NCI-H128 (cell line): ENCODE measurements around the gene TAAR9.

ENCODE experiments used
- DNase-seq: peaks from one replicate; lab custom pipeline; 2025; ENCODE audit not compliant: unreplicated experiment; lab: John Stamatoyannopoulos, UW

Gene TAAR9

DNA sequence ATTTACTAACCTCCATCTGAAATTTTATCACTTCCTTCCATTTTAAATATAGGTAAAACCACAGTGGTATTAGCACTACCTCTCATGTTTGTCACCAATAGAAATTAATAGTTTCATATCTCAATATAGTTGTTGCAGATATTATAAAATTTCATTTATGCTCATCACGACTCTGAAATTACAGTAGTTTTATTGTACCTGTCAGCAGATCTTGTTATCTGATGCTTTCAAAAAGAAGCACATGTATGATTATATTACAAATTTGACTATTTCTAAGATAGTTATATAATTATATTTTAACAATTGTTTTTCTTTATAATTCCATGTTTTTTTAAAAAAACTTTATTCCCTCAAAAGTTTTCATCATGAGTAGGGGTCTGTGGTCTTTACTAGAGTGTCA, 46.6 kb downstream of the TAAR9 start:
- no peak for DNase-seq

DNA sequence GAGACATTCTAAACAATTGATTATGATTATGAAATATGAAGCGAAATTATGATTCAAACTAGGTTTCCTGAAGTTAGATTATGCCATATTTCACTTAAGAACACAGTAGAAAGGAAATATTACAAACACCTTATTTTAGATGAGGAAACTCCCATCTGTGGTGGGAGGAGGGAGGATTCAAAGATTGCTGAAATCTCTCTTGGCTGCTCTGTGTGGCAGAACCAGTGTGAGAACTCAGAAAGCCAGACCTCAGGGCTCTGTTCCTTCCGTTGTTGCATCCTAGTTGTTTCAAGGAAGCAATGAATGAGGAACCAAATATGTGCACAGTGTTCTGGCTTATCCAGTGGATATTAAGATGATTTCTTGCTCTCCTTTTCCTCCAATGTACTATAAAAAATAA, 49.3 kb downstream of the TAAR9 start:
- no peak for DNase-seq
